Fibroblast of skin of back (primary cell): Measurements from ENCODE around the gene KIAA1755.
"Not testable (repeated sequence)": the region's sequence is repeated elsewhere in the genome, so short reads cannot be mapped to it uniquely, and the experiment has no call there.

Experiments
- DNase-seq: peaks from one replicate; pipeline ENCODE4 v3.0.0-alpha.2; 2013

The KIAA1755 gene

GRCh38 chr20:38290829-38291814 lies 30.6 kb upstream of the KIAA1755 start:
- DNase-seq: peak; percentile 97

- DNase-seq: peak; percentile 73
Measured at GRCh38 chr20:38286586-38287531, 26.3 kb upstream of the KIAA1755 start.

GRCh38 chr20:38284893-38285444 lies 24.4 kb upstream of the KIAA1755 start:
- DNase-seq: no peak

GRCh38 chr20:38284066-38284650 lies 23.6 kb upstream of the KIAA1755 start:
- not testable (repeated sequence) for DNase-seq

- no peak for DNase-seq
Measured at GRCh38 chr20:38283236-38283635, 22.7 kb upstream of the KIAA1755 start.

- not testable (repeated sequence) for DNase-seq
Measured at GRCh38 chr20:38281176-38281915, 20.8 kb upstream of the KIAA1755 start.

GRCh38 chr20:38278763-38279162 lies 18.2 kb upstream of the KIAA1755 start:
- DNase-seq: no peak

GRCh38 chr20:38278131-38278530 lies 17.6 kb upstream of the KIAA1755 start:
- DNase-seq: no peak

GRCh38 chr20:38277691-38278090 lies 17.2 kb upstream of the KIAA1755 start:
- DNase-seq: no peak

GRCh38 chr20:38277285-38277684 lies 16.8 kb upstream of the KIAA1755 start:
- DNase-seq: no peak

- DNase-seq: peak; percentile 98
Measured at GRCh38 chr20:38275815-38276550, 15.4 kb upstream of the KIAA1755 start.

- DNase-seq: peak; percentile 76
Measured at GRCh38 chr20:38272961-38273360, 12.4 kb upstream of the KIAA1755 start.

GRCh38 chr20:38272398-38272797 lies 11.9 kb upstream of the KIAA1755 start:
- peak; percentile 81 for DNase-seq

GRCh38 chr20:38271608-38272120 lies 11.1 kb upstream of the KIAA1755 start:
- DNase-seq: no peak

GRCh38 chr20:38270869-38271605 lies 10.5 kb upstream of the KIAA1755 start:
- DNase-seq: peak; percentile 100

- no peak for DNase-seq
Measured at GRCh38 chr20:38269715-38270114, 9.2 kb upstream of the KIAA1755 start.

- no peak for DNase-seq
Measured at GRCh38 chr20:38269040-38269439, 8.5 kb upstream of the KIAA1755 start.

GRCh38 chr20:38267901-38268514 lies 7.5 kb upstream of the KIAA1755 start:
- no peak for DNase-seq

GRCh38 chr20:38267296-38267695 lies 6.8 kb upstream of the KIAA1755 start:
- no peak for DNase-seq
